Endometrial microvascular endothelial cells (primary cell): ENCODE measurements around the gene GYPC. TPM values are rescaled to one million over a fixed set of nuclear protein-coding genes. Genes with fewer than 3 reads are reported as not detected.

Experiments
- in situ Hi-C: cut with HindIII; loops from 2 replicates; pipeline ENCODE4 v1.10.0; 2017; ENCODE audit warnings: low sequenced_read_pairs, low pct_unique_long_range_greater_than_20kb; ENCODE audit errors: inconsistent ontology term
- total RNA-seq: library from RNA; depleted of rRNA; stranded (reverse); fragments of >200 nt; gene quantifications from one replicate; pipeline ENCODE4 v1.2.3, GENCODE V29; 2015; ENCODE audit errors: inconsistent ontology term

GYPC gene
- total RNA-seq, 1 donor from 2014 or later, result 19.5 TPM

DNA sequence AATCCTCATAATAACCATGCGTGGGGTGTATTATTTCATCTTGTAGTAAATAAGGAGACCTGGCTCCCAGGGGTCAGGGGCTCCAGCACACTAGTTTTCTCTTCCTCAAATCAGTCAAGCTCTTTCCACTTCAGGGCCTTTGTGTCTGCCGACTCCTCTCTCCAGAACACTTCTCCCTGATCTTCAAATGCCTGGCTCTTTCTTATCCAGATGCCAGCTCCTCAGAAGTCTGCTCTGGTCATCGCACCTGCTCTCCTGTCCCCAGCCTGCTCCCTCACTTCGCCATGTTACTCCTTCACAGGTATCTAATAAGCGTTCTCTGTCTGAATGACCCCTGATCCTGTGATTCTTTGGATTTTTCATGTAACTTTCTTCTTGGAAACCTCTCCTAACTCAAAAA is 62.0 kb downstream of the GYPC start:
- in situ Hi-C loops, result no loop called here

DNA sequence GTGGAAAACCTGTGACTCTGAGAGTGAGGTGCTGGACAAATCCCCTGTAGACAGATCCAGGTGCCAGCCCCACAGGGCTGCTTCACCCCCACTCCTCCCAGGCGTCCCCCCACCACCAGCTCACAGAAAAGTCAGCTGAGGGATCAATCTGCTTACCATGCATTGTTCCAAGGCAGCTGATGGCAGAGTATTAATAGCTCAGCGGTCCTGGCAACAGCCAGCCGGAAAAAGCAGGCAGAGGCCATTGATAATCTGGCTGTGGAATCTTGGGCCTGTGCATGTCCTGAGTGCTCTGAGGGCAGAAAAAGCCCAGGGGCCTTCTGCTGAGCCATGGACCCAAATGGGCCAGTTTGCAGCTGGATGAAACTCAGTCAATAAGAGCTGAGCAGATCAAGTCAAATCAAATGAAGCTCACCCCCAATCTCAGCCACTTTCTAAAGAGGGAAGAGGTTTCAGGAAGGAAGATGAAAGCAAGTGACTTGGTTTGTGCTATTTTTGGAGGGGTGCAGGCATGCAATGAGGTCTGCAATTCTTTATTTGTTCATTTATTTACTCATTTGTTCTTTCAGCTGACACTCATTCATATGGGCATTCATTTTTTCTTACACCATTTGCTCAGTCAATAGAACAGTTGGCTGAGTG is 63.4 kb downstream of the GYPC start:
- in situ Hi-C loops, result no loop called here

DNA sequence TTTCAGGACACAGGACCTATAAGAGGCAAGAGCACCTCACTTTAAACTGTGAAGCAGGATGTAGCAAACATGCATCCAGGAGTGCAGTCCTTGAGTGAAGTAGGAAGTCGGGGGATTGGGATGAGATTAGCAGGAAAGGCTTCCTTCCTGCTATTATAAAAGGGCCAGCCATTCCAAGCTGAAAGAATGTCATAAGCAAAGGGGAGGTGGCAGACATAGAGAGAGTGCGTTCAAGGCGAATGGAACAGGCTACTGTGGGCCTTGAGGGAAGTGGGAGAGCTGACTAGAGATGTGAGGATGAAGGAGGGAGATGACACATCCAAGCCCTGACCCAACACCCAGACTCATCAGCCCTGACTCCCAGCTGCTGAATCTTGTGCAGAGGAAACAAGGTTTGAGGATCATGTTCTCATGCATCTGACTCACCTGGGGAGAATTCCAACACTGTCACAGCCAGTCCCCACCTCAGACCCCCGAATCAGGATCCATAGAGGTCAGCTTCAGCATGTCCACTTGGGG is 63.9 kb downstream of the GYPC start:
- in situ Hi-C loops, result no loop called here

DNA sequence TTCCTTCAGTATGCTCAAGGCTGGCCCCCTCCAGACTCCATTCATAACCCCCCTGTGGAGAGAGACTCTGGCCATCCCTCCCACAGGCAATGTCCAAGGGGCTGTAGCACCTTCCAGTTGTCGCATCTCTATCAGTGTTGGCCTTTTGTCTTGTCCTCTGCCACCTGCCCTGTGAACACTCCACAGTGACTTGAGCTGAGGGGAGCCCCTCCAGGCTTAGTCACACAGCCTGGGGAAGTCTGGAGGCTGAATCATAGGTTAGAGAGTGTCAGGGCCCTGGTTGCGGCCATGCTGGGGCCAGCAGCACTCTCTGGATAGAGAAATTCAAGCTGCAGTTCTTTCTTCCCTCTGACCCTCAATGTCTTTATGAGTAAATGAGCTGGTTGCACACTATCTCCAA is 64.7 kb downstream of the GYPC start:
- in situ Hi-C loops, result no loop called here

DNA sequence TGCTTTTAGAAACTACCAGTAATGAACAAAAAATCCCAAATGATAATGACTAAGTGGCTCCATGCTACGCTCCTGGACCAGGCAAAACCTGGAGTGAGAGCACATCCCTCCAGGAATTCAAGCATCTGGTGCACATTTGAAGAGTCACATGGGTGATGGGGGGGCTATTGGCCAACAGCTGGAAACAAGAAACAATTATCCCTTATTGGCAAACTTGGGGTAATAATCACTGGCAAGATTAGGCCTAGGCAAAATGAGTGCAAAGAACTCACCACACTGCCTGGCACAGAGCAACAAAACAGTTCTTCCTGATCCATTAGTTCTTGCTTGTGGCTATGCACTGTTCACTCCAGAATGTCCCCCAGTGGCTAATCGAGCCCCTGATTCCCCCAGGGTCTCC is 66.1 kb downstream of the GYPC start:
- in situ Hi-C loops, result no loop called here

DNA sequence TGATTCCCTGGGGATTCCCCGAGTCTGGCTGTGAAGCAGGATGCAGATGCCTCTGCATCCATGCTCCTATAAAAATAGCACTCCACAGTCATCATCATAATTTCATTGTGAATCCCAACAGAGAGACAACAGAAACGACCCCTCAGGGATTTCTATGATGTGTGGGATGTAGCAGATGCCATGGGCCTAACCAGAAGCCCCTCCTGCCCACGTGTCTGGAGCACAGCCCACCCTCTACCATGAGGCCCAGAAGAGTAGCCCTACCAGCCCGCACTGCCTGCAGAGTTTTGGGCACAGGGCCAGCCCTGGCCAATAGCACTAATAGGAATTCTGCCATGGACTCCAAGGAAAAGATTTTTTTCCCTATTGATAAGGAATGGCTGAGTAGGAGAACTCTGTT is 66.6 kb downstream of the GYPC start:
- in situ Hi-C loops, result no loop called here

DNA sequence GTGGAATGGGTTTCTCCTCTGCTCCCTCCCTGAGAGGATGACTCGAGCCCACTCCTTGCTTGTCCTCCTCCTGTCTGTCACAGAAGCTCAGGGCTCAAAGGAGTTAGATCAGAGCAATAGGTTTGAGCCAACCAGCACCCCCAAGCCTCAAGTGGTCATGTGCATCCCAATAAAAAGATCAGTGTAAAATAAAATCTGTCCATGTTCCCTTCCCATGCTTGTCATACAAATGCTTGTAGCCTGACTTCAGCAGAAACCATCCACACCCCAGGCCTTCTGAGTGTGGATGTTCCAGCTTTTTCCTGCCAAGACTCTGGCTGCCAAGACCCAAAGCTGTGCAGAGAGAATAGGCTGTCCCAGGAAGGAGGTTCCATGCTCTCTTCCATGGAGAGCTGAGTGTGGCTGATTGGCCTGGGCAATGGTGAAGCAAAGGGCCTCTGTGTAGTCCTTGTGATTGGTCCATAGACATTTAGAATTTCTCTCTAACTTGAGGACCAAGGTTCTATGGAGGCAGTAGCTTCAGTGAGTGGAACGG is 67.4 kb downstream of the GYPC start:
- in situ Hi-C loops, result no loop called here

DNA sequence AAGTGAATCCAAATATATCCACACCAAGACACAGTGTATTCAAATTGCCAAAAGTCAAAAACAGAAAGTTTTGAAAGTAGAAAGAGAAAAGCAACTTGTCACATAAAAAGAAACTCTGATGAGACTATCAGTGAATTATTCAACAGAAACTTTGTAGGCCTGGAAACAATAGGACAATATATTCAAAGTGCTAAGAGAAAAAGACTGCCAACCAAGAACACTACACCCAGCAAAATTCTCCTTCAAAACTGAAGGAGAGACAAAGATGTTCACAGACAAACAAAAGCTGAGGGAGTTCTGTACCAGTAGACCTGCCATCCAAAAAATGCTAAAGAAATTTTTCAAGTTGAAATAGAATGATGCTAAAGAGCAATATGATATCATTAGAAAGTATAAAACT is 69.6 kb downstream of the GYPC start:
- in situ Hi-C loops, result no loop called here

DNA sequence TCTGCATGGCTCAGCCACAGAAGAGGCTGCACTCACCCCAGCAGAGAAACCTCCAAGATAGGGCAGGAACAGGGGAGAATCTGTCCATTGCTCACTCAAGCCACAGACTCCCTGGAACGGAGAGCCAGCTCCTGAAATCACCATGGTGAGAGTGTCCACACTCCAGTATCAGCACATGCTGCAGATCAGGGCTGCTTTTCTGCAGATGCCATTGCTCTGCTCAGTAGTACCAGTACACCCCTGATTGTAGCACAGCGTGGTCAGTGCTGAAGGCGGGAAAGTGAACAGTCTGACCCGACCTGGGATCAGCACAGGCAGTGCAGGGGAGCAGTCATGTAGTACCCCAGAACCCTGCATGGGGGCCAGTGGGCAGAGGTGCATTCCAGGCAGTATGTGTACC is 73.9 kb downstream of the GYPC start:
- in situ Hi-C loops, result no loop called here

DNA sequence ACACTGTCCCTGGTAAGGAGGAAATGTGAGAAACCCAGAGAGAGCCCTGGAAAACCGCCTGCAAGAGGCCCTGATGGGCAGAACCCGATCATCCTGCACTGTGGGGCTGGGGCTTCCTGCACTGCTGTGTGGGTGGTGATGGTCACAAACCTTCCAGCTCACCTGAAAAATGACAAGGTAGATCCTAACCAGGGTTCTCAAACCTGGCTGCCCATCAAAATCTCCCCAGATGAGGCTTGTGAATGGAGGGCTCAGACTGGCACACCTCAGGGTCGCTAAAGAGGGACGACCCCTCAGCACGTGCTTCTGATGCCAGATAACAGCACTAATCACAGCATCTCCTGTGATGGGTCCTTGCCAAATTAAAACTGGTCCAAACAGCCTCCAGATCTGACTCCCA is 74.7 kb downstream of the GYPC start:
- in situ Hi-C loops, result no loop called here

DNA sequence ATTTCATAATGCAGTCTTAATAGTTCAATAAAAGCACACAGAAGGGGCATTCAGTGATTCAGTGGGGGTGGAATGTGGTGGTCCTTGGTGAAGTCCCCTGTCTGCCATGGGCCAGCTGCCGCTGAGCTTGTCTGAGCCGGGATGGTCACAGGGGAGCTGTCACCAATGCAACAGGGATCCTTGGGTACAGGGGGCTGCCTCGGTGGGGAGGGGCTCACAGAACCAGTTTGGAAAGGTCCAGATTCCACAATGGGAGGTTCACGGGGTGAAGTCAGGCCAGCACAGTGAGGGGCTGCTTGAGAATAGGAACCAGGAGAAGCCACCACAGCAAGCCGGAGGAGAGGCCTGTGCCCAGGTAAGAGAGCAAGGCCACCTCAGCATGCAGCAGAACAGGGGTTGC is 75.4 kb downstream of the GYPC start:
- in situ Hi-C loops, result no loop called here

DNA sequence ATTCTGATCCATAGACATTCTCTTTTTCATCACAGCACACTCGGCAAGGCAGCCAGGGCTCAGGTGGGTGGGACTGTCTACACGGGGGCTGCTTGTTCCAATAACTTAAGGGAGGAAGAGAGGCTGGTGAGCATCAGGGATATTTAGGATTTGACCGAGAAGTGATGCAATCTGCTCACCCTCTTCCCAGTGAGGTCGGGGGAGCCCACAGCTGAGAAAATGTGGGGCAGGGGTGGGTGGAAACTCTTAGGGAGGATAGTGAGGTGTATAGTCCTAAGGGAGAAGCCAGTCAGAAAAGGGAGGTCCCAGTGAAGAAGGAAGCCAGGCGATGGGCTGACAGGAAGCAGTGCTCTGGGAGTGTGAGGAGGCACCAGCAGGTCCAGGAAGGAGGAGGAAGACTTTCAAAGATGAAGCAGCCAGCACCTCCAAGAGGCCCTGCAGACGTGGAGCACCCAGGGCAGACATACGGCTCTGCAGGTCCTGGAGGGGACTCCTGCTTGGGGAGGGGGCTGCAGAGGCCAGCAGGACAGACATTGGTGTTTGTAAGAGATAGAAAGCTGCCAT is 76.8 kb downstream of the GYPC start:
- in situ Hi-C loops, result no loop called here

DNA sequence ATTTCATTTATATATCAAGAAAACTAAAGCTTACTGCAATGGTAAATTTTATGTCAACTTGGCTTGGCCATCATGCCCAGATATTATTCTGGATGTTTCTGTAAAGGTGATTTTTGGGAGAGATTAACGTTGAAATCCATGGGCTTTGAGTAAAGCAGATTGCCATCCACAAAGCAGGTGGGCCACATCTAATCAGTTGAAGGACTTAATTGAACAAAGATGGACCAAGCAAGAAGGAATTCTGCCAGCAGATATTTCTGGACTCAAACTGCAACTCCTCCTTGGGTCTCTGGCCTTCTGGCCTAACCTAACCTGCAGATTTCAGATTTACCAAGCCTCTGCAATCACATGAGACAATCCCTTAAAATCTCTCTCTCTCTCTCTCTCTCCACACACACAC is 77.8 kb downstream of the GYPC start:
- in situ Hi-C loops, result no loop called here

DNA sequence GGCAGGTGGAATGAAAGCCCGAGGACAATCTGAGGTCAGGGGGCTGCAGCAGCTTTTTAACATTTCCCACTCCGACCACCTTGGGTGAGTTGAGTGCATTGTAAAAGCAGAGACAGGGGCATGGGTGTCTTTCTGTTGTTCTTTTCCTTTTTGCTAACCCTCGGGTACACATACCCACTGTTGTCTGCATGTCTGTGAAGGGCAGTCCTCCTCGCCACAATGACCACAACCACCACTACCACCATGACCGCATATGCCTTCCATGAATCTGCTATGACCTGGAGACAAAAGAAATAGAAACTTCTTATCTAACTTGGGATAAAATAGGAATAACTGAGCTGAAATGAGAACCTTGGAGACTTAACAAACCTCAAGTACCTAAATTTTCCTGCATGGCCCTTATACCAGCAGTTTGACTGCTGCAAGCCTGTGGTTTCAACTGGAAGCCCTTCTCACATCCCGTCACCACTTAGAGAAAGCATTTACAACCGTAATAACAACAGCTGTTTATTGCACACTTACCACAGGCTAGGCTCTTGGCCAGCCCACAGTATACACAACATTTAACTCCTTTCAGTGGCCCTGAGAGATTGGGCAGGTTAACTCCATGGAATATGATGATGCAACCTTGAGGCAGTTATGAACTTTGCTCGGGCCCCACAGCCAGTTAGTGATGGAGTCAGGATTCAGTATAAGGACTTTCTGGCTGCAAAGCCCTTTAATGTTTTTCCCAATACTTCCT is 80.3 kb downstream of the GYPC start:
- in situ Hi-C loops, result no loop called here

DNA sequence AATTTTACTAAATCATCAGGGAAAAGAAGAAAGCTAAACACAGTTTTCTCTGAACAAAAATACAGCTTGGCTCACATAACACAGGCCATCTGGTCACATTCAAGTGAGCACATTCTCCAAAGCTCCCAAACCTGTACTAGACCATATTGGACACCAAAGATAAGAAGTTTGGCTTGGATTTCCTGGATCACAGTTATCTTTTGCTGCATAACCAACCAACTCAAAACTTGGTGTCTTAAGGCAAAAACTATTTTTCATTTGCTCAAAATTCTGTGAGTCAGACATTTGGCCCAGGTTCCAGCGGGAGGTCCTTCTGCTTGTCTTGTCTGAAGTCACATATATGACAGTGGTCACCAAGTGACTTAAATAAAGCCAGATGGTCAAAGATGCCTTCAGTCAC is 83.2 kb downstream of the GYPC start:
- in situ Hi-C loops, result no loop called here

DNA sequence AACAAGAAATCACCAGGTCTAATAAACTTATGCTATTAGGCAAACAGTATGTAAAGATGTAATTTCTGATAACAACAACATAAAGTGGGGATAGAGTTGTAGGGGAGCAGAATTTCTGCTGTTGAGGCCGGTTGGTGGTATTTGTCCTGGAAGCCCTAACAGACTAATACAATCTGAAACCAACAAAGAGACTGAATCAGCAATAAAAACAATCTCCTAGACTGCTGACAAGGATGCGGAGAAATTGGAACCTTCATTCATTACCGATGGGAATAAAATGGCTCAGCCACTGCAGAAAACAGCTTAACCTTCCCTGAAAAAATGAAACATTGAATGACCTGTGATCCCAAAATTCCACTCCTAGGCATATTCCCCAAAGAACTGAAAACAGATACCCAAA is 88.7 kb downstream of the GYPC start:
- in situ Hi-C loops, result no loop called here
